GM18519 (cell line): ENCODE results near the gene DLX5.

ENCODE experiments used
- ATAC-seq: cut with Tn5 transposase; IDR thresholded peaks from one replicate; pipeline ENCODE4 v1.9.1; 2021; ENCODE audit warnings: mild to moderate bottlenecking, moderate library complexity; ENCODE audit not compliant: unreplicated experiment, low FRiP score

DLX5 gene

DNA sequence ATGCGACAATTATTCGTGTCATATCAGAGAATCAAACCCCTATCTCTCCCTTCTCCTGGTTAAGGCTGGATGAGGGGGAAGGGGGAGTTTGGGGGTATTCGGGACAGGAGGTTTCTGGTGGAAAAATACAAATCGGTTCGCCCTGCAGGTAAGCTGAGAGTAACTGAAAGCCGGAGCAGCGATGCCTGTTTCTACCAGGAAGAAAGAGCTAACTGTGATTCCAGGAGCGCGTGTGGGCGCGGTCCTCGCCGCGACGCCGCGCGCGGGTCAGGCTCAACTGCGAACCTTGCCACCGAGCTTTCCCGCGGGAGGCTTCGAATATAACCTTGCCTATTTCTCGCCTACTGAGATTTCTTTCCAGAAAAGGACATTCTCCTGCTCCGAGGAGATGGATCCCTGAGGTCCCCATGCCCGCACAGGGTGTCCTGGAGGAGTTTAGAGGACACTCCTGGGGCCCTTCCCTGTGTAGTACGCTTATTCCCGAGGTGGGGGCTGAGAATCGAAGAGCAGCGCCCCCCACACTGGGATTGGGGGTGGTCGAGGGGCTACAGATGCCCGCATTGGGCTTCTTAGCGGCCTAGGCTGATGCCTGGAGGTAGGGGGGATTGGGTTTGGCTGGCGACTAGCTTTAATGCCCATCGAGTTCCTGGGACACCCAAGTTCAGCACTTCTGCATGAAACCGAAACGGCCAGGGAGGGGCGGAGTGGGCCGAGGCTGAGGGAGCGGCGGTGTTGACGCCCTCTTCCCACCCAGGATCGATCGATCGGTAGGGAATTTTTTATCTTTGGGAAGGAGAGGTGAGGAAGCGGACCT is 32.2 kb downstream of the DLX5 start:
- ATAC-seq, result no peak

DNA sequence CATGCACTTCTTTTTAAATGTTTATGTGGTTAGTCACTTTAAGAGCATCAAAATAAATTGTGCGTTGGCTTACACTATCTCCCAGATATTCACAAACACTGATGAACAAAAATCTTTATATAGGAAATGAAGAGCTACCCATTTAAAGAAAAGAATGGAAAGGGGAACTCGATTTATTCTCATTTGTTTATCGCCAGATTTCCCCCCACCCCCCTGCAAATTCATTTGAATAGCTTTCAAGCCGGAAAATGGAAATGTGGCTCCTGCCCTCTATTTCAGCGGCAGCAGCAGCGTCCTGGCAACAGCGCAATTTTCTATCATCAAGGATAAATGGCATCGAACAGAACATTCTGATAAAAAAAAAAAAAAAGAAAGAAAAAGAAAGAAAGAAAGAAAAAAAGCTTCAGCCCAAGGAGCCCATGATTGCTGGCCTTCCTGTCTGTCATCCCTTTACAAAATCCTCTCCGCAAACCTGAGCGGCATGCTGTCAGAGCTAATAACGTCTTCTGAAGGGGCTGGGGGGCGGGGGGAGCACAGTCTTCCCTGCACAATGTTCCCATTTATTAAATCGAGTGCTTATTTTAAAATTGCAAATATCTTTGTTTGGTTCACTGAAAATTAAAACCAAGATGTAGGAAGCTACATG is 33.0 kb downstream of the DLX5 start:
- ATAC-seq, result no peak

DNA sequence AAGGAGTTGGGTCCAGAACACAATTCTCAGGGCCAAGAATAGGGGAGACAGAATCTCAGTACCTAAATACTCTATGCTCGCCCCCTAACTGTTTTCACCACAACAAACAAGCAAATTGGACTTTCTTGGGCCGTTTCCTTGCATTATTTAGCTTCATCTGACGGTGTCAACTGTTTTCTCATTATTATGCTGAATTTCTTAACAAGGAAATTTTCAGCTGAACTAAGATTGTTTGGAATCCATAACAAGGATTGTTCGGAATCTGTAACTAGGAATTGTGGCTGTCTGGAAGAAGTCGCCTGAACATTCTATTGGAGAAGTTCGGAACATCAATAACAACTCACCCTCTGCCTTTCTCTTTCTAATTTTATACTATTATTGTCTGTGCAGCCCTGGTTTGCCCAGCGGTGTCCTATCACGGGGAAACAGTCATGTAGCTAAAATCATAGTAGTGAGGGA is 34.7 kb downstream of the DLX5 start:
- no peak for ATAC-seq

DNA sequence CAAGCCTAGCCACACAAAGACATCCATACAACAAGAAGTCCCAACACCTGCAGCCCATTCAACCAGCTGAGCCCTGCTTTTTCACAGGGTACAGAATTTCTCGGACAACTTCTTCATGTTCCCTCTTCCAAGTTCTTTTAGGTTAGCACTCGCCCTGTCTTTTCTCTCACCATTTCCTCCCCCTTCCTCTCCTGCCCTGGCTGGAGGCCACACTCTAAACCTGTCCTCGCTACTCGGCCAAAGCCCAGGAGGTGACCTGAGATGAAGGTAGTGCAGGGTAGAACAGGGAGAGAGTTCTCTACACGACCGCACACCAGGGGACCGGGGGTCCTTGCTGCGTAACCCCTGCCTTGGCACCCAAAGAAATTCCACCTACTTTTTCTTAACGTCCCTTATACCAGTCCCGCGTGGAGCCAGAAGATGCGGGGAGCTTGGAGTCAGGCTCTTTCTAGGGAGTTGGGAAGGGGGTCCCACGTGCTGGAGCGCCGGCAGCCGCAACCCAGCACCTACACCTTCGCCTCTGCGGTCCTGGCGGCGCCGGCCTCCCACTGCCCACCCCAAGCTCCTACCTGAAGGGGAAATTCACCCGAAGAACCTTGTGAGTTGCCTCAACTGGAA is 35.3 kb downstream of the DLX5 start:
- ATAC-seq, result no peak

- ATAC-seq, result no peak
These were observed 36.9 kb downstream of the DLX5 start for GRCh38 chr7:96987719-96988118.

GRCh38 chr7:96986901-96987300 is 37.7 kb downstream of the DLX5 start:
- no peak for ATAC-seq

GRCh38 chr7:96985992-96986391 is 38.6 kb downstream of the DLX5 start:
- ATAC-seq, result no peak

- no peak for ATAC-seq
These were observed 42.0 kb downstream of the DLX5 start for GRCh38 chr7:96982586-96982985.

GRCh38 chr7:96979551-96980276 is 44.9 kb downstream of the DLX5 start:
- no peak for ATAC-seq

DNA sequence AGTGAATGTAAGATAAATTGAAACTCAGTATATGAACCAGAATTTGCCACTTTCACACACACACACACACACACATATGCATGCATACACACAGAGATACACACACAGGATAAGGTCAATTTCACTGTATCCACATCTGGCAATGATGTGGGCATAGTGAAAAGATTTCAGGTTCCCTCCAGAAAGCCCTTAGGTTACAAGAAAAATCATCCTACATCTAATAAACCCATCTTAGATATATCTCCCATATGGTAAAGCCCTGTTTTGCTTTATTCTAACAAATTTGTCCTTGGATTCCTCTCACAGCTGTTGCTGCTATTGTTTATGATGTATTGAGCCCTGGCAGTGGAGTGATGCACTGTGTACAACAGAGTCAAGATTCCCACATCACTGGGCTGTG is 47.2 kb downstream of the DLX5 start:
- no peak for ATAC-seq

DNA sequence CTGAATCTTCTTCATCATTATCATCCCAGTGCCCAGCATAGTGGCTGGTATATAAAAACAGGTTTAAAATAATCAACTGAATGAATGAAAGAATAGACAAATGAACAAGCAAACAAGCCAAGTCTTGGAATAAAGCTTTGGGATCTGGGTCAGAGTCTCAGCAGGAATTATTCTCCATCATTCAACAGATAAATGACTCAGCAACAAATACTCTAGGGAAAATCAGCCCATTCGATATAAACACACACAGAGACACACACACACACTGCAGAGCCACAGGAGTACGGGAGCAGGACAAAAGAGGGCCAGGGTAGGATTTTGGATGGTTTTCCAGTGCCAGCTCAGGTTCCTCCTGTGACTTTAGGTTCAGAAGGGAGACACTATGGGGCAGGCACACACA is 48.5 kb downstream of the DLX5 start:
- ATAC-seq, result no peak

GRCh38 chr7:96973986-96974385 is 50.6 kb downstream of the DLX5 start:
- no peak for ATAC-seq

- ATAC-seq, result no peak
These were observed 53.9 kb downstream of the DLX5 start for GRCh38 chr7:96970739-96971138.
